Panc1 (cell line): ENCODE results near the gene SIL1. TPM values are rescaled to one million over a fixed set of nuclear protein-coding genes. Genes with fewer than 3 reads are reported as not detected.

Experiments
- ATAC-seq: fragments of 200-7000 bp; cut with Tn5 transposase; 2 replicates; pipeline ENCODE4 v1.9.1; 2020; ENCODE audit warnings: mild to moderate bottlenecking, moderate library complexity
- BruUV-seq: library from RNA; stranded (reverse); fragments of 400-500 nt; replicated peaks from 2 replicates; lab custom pipeline; 2021; lab: Mats Ljungman, UMichigan
- CTCF ChIA-PET: fragments of 300-600 bp; sonication (Branson Sonifier 250); formaldehyde crosslinking; loops from one replicate; lab custom pipeline; 2022; ENCODE audit warnings: antibody characterized with exemption; lab: Charles Lee
- POLR2A ChIA-PET: fragments of 300-600 bp; sonication (Branson Sonifier 250); formaldehyde crosslinking; loops from one replicate; lab custom pipeline; 2022; ENCODE audit warnings: antibody characterized with exemption; lab: Charles Lee
- DNase-seq: peaks from one replicate; pipeline ENCODE4 v3.0.0-alpha.2; 2010; ENCODE audit warnings: low read depth, low spot score
- H3K27ac ChIP-seq: 2 replicates; pipeline ENCODE4 v1.5.1; 2011; ENCODE audit warnings: mild to moderate bottlenecking, low read length, inconsistent platforms
- H3K27me3 ChIP-seq: fragments of 200-500 bp; sonication (Bioruptor generic); 2 replicates; pipeline ENCODE4 v1.6.0; 2014; ENCODE audit warnings: low read length, inconsistent platforms; ENCODE audit not compliant: control insufficient read depth, insufficient read depth
- H3K36me3 ChIP-seq: fragments of 200-500 bp; sonication (Bioruptor generic); 2 replicates; pipeline ENCODE4 v1.5.1; 2014; ENCODE audit warnings: inconsistent platforms, mild to moderate bottlenecking, low read length, moderate library complexity; ENCODE audit not compliant: control insufficient read depth, insufficient read depth
- H3K4me1 ChIP-seq: 2 replicates; pipeline ENCODE4 v1.5.1; 2011; ENCODE audit warnings: inconsistent platforms, mild to moderate bottlenecking, low read length, moderate library complexity; ENCODE audit not compliant: control insufficient read depth, insufficient read depth
- H3K4me3 ChIP-seq, 2 experiments: 2 replicates each; pipeline ENCODE4 v1.5.1; 2011 to 2012; ENCODE audit warnings: low read depth in 2 of 2, low read length in 2 of 2, mild to moderate bottlenecking in 2 of 2, inconsistent platforms in 1 of 2, moderate library complexity in 1 of 2
- H3K9me3 ChIP-seq: fragments of 200-500 bp; sonication (Bioruptor generic); 2 replicates; pipeline ENCODE4 v1.5.1; 2014; ENCODE audit warnings: low read depth, mild to moderate bottlenecking, inconsistent platforms, low read length, moderate library complexity; ENCODE audit not compliant: control insufficient read depth, insufficient read depth
- POLR2AphosphoS5 ChIP-seq: IDR thresholded peaks from 2 replicates; pipeline ENCODE4 v1.6.1; 2012; ENCODE audit warnings: mild to moderate bottlenecking, low read depth, low read length, moderate library complexity
- REST ChIP-seq, 2 experiments: IDR thresholded peaks; 2 replicates each; pipeline ENCODE4 v1.6.1; 2011 to 2012; ENCODE audit warnings: low read depth in 2 of 2, control low read depth in 1 of 2, low read length in 1 of 2, mild to moderate bottlenecking in 1 of 2, moderate library complexity in 1 of 2; ENCODE audit not compliant: insufficient read depth in 1 of 2
- SIN3A ChIP-seq: IDR thresholded peaks from 2 replicates; pipeline ENCODE4 v1.6.1; 2012; ENCODE audit warnings: low read depth, mild to moderate bottlenecking, low read length, moderate library complexity, borderline replicate concordance; ENCODE audit not compliant: insufficient read depth
- TCF7L2 ChIP-seq: IDR thresholded peaks from 2 replicates; pipeline ENCODE4 v1.6.1; 2011; ENCODE audit warnings: mild to moderate bottlenecking, low read depth, low read length, inconsistent platforms
- in situ Hi-C: cut with HindIII; loops from 2 replicates; pipeline ENCODE4 v1.10.0; 2016; ENCODE audit warnings: low sequenced_read_pairs, low pct_unique_long_range_greater_than_20kb
- intact Hi-C: fragments of 100-400 bp; cut with micrococcal nuclease; formaldehyde crosslinking; loops from one replicate; pipeline ENCODE4 v1.10.0; 2022; ENCODE audit not compliant: unreplicated experiment
- total RNA-seq: library from RNA; stranded (reverse); gene quantifications from one replicate; pipeline ENCODE4 v1.2.1, GENCODE V29; 2021; ENCODE audit not compliant: unreplicated experiment
- TF ChIP-seq, protein P1 (sequence below): fragments of 450-650 bp; IDR thresholded peaks from 2 replicates; pipeline ENCODE4 v1.5.1; 2017; ENCODE audit warnings: mild to moderate bottlenecking

Gene SIL1
- total RNA-seq, 1 experiment from 2014 or later = 35.4 TPM

DNA sequence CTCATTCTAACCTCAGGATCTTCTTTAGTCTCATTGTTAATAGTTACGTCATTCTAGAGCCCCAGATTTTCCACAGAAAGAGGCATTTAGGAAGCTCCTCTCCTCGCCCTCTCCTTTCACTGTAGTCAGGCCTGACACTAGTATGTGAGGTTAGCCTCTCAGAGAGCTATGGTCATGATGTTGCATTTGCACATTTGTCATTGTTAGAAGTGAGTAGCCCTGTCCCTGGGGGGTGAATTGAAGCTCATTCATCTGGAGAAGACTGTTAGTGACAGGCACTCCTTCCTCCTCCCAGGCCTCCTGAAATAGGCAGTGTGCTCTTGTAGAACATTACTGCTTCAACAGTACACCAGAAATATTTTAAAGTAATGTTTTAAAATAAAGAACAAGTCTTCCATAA, 296.5 kb downstream of the SIL1 start:
- CTCF ChIA-PET = no interaction called here
- DNase-seq = no peak
- in situ Hi-C loops = no loop called here

DNA sequence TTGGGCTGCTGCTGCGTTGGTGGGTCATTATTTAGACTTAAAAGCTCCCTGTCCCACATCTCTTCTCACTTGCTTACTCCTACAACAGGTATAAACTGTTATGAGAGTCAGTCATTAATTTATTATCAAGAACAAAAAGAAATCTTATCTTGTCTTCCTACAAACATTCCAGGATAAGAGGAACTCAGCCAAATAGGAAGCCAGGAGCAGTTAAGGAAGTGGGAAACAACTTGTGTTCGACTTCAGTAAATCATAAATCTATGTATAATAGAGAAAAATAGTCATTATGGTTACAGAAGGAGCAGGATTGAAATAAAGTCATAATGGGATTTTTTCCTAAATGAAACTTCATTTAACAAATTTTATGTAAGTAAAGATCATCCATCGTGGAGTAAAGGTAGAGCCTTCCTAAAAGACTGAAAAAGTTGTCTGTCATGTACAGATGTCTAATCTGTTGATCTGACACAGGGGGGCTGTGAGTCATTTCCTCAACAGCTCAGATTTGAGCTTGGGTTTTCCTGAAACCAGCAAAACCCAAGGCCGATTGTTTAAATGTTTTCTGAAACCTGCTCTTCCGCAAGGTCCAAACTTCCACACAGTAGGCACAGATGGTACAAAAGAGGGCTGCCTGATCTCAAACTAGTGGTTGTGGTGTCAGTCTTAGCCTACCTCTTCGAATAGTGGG, 297.7 kb downstream of the SIL1 start:
- POLR2A ChIA-PET = no interaction called here
- Histone ChIP-seq H3K36me3 (peaks cover under 1% of the 10 kb centered on the region; the same call in 1 of the 2 replicates), H3K27me3 (no peaks in the 10 kb centered on the region), H3K9me3 (no peaks in the 10 kb centered on the region), H3K4me3 (no peak overlapping the region), H3K4me1 (no peaks in the 10 kb centered on the region), H3K27ac (no peak overlapping the region)
- no peak for ATAC-seq
- no peak for TF ChIP-seq REST (IDR thresholded peaks at IDR 0.05; ENCODE audit: insufficient read depth in 1 of 2, low read depth in 2 of 2, low read length in 1 of 2)
- TF ChIP-seq, protein P1, sequence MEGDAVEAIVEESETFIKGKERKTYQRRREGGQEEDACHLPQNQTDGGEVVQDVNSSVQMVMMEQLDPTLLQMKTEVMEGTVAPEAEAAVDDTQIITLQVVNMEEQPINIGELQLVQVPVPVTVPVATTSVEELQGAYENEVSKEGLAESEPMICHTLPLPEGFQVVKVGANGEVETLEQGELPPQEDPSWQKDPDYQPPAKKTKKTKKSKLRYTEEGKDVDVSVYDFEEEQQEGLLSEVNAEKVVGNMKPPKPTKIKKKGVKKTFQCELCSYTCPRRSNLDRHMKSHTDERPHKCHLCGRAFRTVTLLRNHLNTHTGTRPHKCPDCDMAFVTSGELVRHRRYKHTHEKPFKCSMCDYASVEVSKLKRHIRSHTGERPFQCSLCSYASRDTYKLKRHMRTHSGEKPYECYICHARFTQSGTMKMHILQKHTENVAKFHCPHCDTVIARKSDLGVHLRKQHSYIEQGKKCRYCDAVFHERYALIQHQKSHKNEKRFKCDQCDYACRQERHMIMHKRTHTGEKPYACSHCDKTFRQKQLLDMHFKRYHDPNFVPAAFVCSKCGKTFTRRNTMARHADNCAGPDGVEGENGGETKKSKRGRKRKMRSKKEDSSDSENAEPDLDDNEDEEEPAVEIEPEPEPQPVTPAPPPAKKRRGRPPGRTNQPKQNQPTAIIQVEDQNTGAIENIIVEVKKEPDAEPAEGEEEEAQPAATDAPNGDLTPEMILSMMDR = no peak
- CTCF ChIA-PET = no interaction called here
- intact Hi-C loops (no loop called here), in situ Hi-C loops (no loop called here)
- BruUV-seq = no TSS peak
- DNase-seq = no peak

More for the DNA sequence above, 296.5 kb downstream of the SIL1 start:
- intact Hi-C loops = no loop called here
- Histone ChIP-seq H3K27me3 (no peaks in the 10 kb centered on the region), H3K4me3 (no peak overlapping the region), H3K27ac (no peak overlapping the region), H3K9me3 (no peaks in the 10 kb centered on the region), H3K4me1 (no peaks in the 10 kb centered on the region), H3K36me3 (peaks cover 2% of the 10 kb centered on the region; the same call in 1 of the 2 replicates)
- BruUV-seq = no TSS peak
- no peak for TF ChIP-seq TCF7L2
- ATAC-seq = no peak
- POLR2A ChIA-PET = interaction anchor here (0.5 to 0.7 kb wide), 3 partner anchors 128 to 490 kb away, joined by 3 to 10 read pairs (median 6); no protein-coding TSS in a partner anchor

- TF ChIP-seq REST (IDR thresholded peaks at IDR 0.05; ENCODE audit: insufficient read depth in 1 of 2, low read depth in 2 of 2, low read length in 1 of 2) (no peak), POLR2AphosphoS5 (no peak), TCF7L2 (no peak), SIN3A (no peak)
- TF ChIP-seq, protein P1 = no peak
- H3K36me3 ChIP-seq = no peaks in the 10 kb centered on the region
- intact Hi-C loops (no loop called here), in situ Hi-C loops (no loop called here)
- no peaks in the 10 kb centered on the region for H3K4me1 ChIP-seq
- no peaks in the 10 kb centered on the region for H3K9me3 ChIP-seq
- ATAC-seq (no peak), DNase-seq (no peak)
- H3K27ac ChIP-seq = no peak overlapping the region
- no TSS peak for BruUV-seq
- ChIA-PET CTCF (no interaction called here), POLR2A (no interaction called here)
- H3K27me3 ChIP-seq = no peaks in the 10 kb centered on the region
- H3K4me3 ChIP-seq = no peak overlapping the region
Observed at GRCh38 chr5:138898742-138899141, 299.4 kb downstream of the SIL1 start.
